ENCODE data around the gene MSANTD1.

The MSANTD1 gene

GRCh38 chr4:3248811-3249661 is at the start of gene MSANTD1:
Gene MSANTD1, plus strand, starts transcription at chr4:3249159. Its CDS starts 64 bp downstream, at chr4:3249223.
- peak; percentile 57 for DNase-seq

GRCh38 chr4:3199653-3200422 is 49.1 kb upstream of the MSANTD1 start:
- no peak for DNase-seq

GRCh38 chr4:3200423-3201090 is 48.4 kb upstream of the MSANTD1 start:
- DNase-seq = no peak

- DNase-seq = no peak
Measured at GRCh38 chr4:3201718-3202702, 46.9 kb upstream of the MSANTD1 start.

- peak; percentile 4 for DNase-seq
Measured at GRCh38 chr4:3202836-3203820, 45.8 kb upstream of the MSANTD1 start.

- DNase-seq = peak; percentile 24
Measured at GRCh38 chr4:3203971-3204431, 45.0 kb upstream of the MSANTD1 start.

- no peak for DNase-seq
Measured at GRCh38 chr4:3205995-3206394, 43.0 kb upstream of the MSANTD1 start.

- no peak for DNase-seq
Measured at GRCh38 chr4:3206439-3207100, 42.4 kb upstream of the MSANTD1 start.

- DNase-seq = no peak
Measured at GRCh38 chr4:3207531-3208037, 41.4 kb upstream of the MSANTD1 start.

- no peak for DNase-seq
Measured at GRCh38 chr4:3208826-3209225, 40.1 kb upstream of the MSANTD1 start.

- DNase-seq = no peak
Measured at GRCh38 chr4:3209551-3210325, 39.2 kb upstream of the MSANTD1 start.

GRCh38 chr4:3210467-3210866 is 38.5 kb upstream of the MSANTD1 start:
- DNase-seq = no peak

- DNase-seq = peak; percentile 4
Measured at GRCh38 chr4:3211866-3212265, 37.1 kb upstream of the MSANTD1 start.

GRCh38 chr4:3212391-3213105 is 36.4 kb upstream of the MSANTD1 start:
- peak; percentile 4 for DNase-seq

- no peak for DNase-seq
Measured at GRCh38 chr4:3213106-3213425, 35.9 kb upstream of the MSANTD1 start.

GRCh38 chr4:3213661-3214250 is 35.2 kb upstream of the MSANTD1 start:
- DNase-seq = no peak

- DNase-seq = no peak
Measured at GRCh38 chr4:3215256-3215655, 33.7 kb upstream of the MSANTD1 start.

GRCh38 chr4:3215733-3216132 is 33.2 kb upstream of the MSANTD1 start:
- DNase-seq = no peak

Measured in femur (tissue), 1 donor.